ENCODE measurements around the gene PDZD8.

Gene PDZD8, protein sequence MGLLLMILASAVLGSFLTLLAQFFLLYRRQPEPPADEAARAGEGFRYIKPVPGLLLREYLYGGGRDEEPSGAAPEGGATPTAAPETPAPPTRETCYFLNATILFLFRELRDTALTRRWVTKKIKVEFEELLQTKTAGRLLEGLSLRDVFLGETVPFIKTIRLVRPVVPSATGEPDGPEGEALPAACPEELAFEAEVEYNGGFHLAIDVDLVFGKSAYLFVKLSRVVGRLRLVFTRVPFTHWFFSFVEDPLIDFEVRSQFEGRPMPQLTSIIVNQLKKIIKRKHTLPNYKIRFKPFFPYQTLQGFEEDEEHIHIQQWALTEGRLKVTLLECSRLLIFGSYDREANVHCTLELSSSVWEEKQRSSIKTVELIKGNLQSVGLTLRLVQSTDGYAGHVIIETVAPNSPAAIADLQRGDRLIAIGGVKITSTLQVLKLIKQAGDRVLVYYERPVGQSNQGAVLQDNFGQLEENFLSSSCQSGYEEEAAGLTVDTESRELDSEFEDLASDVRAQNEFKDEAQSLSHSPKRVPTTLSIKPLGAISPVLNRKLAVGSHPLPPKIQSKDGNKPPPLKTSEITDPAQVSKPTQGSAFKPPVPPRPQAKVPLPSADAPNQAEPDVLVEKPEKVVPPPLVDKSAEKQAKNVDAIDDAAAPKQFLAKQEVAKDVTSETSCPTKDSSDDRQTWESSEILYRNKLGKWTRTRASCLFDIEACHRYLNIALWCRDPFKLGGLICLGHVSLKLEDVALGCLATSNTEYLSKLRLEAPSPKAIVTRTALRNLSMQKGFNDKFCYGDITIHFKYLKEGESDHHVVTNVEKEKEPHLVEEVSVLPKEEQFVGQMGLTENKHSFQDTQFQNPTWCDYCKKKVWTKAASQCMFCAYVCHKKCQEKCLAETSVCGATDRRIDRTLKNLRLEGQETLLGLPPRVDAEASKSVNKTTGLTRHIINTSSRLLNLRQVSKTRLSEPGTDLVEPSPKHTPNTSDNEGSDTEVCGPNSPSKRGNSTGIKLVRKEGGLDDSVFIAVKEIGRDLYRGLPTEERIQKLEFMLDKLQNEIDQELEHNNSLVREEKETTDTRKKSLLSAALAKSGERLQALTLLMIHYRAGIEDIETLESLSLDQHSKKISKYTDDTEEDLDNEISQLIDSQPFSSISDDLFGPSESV

DNA sequence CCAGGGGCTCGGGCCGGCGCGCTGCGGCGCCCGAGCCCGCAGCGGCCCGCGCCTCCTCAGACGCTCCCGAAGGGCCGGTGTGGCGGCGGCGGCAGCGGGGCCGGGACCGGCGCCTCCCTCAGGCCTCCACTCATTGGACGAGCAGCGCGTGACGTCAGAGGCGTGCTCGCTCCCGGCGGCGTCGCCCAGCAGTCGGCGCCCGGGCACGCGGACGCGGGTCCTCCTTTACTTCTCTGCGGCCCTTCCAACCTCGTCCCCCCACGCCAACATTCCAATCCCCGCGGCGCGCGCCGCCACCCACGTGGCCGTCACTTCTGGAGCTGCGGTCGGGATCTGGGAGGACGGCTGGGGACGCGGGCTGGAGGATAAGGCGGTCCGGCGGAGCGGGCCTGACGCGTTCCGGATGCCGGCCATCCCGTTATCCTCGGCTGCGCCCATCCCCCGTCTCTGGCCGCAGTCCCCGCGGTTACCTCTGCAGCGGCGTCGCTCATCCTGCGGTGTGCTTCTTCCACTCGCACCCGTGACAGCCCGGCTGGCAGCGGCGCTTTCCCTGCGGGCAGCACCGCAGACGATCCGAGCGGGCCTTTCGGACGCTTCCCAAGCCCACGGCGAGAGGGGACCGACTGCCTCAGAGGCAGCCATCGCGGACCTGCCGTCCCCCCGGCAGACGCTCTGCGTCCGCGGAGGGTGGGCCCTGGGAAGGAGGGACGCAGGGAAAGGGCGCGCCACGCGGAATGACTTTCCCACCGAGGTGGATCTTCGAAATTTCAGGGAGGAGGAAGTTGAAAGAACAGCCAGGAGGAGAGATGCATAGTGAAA is at the start of gene PDZD8:
Gene PDZD8 (minus strand): TSS at position 81 of the 819 bp plus-strand sequence. CDS start 213 bp downstream, outside the sequence.
- peak; percentile 87 for DNase-seq (ENCODE audit: low read depth)

DNA sequence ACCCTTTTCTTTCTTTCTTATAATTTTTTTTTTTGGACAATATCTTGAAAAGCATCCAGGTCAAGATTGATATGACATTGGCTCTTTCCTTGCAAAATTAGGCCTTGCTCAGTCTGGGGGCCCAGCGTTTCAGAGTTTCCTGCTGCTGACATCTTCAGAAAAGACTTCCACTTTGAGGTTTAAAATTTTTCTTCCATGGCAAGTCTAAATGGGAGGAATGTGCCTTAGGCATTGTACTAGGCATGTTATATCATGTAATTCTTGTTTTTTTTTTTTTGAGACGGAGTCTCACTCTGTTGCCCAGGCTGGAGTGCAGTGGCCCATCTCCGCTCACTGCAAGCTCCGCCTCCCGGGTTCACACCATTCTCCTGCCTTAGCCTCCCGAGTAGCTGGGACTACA is 48.9 kb upstream of the PDZD8 start:
- DNase-seq (ENCODE audit: low read depth): no peak

DNA sequence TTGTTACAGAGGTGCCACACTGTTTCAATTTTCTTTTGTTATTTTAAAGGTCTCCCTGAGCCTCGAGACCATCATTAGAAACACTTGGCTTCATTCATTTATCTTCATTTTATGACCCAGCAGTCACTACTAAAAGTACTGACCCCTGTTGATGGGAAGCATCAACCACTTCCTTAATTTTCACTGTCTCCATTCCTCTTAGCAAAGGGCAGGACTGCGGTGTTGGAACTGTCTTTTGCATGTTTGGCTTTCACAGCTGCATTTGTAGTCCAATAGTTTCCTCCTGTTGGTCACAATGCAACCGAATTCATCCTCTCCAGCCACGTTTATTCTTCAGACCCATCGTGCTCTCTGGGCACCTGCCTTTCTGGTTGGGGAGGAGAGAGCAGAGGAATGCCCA is 46.7 kb upstream of the PDZD8 start:
- no peak for DNase-seq (ENCODE audit: low read depth)

DNA sequence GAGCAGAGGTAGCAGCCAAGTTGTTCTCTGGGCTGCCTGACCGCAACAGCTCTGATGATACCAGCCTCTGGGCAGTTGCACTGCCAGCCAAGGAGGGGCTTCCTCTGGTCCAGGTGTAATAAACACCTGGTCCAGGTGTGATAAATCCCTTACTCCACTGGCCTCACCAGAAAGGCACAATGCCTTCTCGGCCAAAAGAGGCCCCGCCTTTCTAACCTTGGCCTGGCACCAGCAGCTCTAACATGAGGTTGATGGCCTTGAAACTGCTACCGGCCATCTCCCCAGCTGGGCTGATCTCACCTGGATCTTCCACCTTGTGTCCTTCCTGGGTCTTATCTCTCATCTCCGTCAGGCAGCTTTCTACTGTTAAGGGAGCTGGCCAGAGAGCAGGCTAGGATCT is 45.5 kb upstream of the PDZD8 start:
- DNase-seq (ENCODE audit: low read depth): no peak

DNA sequence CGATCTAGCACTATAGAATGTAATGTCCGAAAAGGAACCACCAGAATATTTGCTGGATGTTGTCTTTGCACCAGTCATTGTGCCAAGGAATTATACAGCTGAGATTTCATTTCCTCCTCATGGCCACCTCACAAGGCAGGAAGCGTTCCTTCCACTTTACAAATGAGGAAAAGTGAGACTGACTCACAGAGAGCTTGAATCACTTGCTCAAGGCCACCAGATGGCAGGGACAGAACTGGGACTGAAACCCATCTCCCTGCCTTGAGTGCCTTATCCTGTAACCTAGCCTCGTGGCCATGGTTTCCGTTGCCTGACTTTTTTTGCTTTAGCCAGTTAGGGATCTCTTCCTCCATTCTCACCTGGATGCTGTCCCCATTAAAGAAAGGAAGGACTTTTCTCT is 44.7 kb upstream of the PDZD8 start:
- no peak for DNase-seq (ENCODE audit: low read depth)

DNA sequence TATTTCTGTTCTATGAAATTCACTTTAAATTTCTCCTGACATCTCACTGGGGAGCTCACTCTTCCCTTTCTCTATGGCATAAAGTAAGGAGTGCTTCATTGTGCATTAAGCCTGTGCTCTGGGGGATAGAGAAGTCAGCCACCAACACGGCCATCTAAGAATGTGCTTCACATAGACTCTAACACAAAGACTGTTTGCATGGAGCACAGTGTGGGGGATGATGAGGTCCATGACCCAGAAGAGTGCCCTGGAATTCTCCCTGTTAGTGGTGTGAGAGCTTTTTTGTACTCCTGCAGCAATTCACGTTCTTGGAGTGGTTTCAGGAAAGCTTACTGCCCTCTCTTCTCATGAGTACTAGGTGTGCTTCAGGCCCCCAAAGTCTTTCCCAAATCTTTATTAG is 43.9 kb upstream of the PDZD8 start:
- DNase-seq (ENCODE audit: low read depth): no peak

DNA sequence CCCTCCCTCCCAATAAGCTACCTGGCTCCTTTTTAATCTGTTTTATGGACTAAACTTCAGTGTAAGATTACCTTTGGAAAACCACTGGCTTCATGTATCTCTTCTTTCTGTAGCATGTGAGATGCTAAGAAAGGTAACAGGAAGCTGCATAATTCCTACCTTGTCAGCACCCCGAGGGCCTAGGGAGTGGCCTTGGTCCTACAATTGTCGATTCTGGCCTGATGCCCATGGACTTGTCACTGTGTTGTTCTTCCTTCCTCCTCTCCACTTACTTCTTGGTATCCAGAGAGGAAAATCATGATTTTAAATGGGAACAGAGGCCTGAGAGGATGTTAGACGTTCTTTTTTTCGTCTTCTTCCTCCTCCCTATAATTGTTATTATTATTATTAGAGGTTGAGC is 42.9 kb upstream of the PDZD8 start:
- DNase-seq (ENCODE audit: low read depth): no peak

DNA sequence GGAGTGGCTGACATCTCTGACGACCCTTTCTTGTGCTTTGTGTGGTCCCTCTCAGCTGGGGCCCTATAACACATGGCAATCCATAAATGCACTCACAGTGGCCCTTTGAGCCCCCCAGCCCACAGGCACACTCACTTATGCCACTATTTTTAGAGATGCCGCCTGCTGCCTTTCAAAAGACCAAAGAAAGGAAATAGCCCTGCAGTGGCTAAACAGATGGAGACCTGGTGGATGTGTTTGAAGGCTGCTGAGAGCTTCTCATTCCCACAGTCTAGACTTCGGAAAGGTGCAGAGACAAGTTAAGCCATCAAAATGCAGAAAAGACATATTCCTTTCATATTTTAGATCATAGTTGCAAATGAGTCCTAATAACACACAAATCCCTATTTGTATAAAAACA is 42.0 kb upstream of the PDZD8 start:
- no peak for DNase-seq (ENCODE audit: low read depth)

DNA sequence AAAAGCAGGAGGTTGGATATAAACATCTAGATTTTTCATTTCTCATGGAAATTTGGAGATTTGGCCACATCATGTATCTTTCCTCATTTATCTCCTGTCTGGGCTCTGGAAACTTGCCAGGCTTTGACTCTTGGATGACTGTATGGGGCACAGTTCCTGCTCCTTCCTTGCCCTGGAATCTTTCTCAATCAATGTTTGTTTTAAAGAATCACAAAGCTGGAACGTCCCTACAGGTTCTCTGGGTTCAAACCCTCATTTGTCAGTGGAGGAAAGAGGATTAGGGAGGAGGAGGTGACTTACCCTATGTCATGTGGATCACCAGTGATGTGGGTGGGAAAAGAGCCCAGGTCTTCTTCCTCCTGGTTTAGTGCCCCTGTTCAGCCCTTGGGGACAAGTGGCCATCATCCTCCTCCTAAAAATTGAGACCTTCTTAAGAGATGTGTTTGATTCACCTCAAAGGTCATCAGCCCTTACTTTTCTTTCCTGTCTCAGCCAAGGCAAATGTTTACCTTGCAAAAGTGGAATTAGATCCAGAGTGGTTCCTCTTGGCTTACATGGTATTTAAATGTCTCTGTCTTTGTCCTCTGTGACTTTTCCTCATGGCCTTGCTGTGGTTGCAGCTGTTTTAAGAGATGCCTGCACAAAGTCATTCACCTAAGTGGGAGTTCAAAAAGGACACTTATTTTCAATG is 38.8 kb upstream of the PDZD8 start:
- no peak for DNase-seq (ENCODE audit: low read depth)

DNA sequence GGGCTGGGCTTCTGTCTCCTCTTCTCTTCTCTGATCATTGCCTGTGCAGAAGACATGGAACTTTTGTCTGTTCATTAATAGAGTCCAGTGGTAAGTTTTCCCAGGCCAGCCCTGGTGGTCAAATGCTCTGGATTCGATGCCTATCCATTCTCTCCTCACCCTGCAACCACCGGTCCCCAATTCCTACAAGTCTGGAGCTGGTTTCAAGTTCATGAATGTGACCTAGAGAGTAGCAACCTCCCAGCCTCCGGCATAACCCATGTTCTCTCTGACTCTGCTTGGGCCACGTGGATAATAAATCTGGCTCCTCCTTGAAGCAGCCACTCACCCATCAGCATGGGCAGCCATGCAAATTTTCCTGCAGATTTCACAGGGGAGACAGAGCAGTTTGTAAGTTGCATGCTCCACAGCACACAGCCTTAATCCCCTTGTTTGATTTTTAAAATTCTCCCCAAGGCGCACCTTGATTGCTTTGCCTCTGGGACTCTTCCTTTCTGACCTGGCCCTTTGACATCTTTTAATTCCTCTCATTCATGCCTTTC is 37.3 kb upstream of the PDZD8 start:
- no peak for DNase-seq (ENCODE audit: low read depth)

DNA sequence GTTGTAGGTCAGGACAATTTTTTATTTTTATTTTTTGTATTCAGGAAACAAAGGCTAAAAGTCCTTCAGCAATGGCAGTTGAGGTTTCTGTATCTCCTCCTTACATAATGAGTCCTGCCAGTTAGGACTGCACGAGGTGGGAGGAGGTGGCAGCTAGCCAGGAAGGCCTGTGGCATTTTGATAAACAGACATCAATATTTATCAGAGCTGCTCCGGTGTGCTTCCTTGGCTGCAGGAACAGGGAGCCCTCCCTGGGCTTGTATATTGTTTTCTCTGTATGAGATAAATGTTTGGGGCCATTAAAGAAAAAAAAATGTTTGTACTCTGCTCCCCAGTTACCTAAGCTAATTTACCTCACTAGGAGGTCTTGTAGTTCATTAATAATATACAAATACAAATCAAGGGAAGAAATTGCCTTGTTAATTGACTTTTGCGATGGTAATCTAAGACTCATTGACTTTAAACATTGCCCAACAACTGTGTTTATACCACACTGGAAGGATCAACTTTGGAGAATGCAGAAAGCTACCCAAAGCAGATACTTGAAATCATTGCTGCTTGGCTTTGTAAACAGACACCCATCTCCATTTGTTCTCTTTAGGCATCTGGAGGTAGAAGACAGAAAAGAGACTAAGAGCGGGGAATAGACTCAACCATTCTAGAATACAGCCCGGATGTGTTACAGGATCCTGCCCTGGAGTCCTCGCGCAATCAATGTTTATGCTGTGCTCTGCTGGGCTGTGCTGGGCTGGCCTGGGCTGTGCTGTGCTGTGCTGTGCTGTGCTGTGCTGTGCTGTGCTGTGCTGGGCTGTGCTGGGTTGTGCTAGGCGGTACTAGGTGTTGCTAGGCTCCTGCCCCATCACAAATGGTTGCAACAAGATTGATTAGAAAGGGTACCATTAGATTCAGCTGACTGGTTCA is 36.5 kb upstream of the PDZD8 start:
- no peak for DNase-seq (ENCODE audit: low read depth)

DNA sequence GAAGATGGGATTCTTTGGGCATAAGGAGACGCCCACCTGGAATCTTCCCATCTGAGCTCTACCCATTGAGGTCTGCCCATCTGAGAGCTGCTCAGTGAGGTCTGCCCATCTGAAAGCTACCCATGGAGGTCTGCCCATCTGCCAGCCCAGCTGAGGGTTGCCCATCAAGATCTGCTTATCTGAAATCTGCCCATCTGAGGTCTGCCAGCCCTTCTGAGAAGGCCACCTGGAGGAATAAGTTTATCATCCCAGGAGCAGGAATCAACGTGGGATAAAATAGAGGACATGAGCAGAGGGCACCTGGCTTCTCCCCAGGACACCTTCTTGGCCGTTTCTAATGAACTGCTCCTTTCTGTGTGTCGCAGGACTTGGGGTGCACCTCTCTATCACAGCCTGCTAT is 35.3 kb upstream of the PDZD8 start:
- no peak for DNase-seq (ENCODE audit: low read depth)

DNA sequence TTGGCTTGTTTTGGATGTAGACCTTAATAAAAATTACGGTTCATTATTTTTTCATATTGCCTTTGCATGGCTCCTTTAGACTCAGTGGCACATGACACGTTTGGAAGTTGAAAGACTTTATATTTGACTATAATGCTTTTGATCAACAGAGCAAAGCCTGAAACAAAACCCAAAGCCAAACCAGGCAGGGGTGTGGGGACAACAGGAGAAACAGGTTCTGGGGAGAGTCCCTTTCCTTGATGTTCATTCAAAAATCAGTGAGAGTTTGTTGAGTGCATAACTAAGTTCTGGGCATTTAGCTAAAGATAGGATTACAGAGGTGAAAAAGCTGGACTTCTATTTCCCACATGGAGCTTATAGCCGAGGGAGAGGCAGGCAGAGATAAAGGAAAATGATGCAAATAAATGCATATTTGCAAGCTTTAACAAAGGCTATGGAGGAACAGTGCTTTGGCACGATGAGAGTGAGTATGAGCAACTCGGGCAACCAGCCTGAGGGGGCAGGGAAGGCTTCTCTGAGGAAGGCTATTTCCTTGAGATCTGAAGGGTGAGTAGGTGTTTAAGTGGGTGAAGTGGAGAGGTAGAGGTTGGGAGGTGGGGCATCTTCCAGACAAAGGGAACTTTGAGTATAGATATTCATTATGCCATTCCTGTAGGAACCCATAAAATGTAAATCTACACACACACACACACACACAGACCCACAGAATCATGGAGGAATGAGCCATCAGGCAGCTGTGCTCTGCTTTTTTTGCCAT is 34.5 kb upstream of the PDZD8 start:
- no peak for DNase-seq (ENCODE audit: low read depth)

DNA sequence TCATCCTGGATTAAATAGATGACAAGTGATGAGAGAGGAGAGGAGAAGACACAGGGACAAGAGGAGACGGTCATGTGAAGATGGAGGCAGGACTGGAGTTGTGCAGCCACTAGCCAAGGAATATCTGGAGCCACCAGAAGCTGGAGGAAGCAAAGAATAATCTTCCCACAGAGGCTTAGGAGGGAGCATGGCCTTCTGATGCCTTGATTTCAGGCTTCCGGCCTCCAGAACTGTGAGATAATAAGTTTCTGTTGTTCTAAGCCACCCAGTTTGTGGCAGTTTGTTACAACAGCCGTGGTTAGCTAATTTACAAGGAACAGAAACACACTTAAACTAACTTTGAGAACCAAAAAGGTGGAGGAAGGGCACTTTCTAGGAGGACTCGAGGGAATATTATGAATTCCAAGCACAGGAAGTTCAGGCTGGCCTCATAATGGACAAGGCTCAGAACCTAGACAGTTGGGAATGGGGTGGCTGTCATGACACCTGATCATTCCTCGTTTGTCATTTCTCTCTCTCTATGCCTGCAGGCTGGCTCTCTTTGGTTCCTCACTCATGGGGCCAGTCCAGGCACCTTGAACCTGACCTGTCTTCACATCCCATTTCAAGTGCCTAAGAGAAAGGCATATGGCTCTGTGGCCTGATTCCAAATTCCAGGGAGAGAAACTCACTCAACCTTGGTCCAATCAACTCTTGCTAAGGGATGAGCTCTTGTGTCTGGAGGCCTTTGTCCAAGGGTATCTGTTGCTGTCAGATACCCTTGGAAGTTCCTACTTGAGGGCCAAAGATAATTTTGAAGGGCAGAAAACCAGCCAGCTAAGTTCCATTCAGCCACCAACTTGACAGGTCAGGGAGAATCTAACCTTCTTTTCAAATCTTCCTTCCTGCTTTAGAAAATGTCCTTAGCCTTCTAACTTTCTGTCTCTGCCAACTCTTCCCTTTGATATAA is 33.5 kb upstream of the PDZD8 start:
- no peak for DNase-seq (ENCODE audit: low read depth)

DNA sequence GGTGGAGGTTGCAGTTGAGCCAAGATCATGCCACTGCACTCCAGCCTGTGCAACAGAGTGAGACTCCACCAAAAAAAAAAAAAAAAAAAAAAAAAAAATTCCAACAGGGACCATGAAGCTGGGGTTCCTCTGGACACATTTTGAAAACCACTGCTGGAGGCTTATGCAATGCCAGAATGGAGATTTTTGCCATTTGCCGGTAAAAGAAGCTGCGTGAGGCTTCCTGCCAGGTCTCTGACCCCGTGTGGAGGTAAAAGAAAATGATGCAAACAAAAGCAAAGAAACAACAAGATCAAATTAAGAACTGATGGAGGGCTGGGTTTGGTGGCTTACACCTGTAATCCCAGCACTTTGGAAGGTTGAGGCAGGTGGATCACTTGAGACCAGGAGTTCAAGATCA is 30.5 kb upstream of the PDZD8 start:
- no peak for DNase-seq (ENCODE audit: low read depth)

DNA sequence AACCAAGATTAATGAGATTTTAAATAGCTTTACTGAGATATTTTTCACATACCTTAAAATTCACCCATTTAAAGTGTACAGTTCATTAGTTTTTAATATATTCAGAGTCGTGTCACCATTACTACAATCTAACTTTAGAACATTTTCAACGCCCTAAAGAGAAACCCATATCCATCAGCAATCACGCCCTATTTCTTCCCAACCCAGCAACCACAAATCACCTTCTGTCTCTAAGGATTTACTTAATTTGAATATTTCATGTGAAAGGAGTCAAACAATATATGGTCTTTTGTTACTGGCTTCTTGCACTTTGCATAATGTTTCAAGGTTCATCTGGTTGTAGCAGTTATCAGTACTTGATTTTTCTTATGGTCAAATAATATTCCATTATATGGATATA is 25.1 kb upstream of the PDZD8 start:
- no peak for DNase-seq (ENCODE audit: low read depth)

DNA sequence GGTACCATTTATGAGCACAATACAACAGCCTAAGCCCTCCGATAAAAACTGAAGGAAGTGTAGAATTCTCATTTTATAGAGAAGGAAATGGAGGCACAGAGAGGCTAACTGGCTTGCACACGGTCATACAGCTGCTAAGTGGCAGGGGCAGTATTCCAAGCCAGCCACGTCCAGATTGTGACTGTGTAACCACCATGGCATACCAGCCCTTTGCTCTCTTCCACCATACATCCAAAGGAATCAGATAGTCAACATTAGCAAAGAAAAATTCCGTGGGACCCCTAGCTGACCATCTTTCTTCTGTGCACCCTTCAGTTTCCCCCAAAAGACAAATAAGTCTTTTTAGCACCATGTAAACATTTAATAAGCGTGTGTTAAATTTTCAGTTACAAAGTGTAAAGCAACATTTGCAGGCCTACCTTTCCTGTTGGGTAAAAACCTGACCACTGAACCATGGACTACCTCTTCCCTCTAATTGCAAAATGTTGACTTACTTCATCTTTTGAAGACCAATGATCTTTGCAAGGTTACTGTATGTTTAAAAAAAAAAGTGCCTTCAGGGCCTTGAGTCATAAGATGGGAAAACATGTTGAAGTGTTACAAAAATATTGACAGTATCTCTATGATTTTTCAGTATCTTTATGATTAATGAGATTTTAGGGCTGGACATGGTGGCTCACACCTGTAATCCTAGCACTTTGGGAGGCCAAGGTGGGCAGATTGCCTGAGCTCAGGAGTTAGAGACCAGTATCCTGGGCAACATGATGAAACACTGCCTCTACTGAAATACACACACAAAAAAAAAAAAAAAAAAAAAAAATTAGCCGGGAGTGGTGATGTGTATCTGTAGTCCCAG is 24.3 kb upstream of the PDZD8 start:
- DNase-seq (ENCODE audit: low read depth): no peak
